ENCODE results near the gene ZNF175. TPM values are rescaled to one million over a fixed set of nuclear protein-coding genes. Genes with fewer than 3 reads are reported as not detected.
"Not testable (repeated sequence)": the region's sequence is repeated elsewhere in the genome, so short reads cannot be mapped to it uniquely, and the experiment has no call there.

ZNF175 gene
- total RNA-seq, 1 donor from 2014 or later, result 11.0 TPM

DNA sequence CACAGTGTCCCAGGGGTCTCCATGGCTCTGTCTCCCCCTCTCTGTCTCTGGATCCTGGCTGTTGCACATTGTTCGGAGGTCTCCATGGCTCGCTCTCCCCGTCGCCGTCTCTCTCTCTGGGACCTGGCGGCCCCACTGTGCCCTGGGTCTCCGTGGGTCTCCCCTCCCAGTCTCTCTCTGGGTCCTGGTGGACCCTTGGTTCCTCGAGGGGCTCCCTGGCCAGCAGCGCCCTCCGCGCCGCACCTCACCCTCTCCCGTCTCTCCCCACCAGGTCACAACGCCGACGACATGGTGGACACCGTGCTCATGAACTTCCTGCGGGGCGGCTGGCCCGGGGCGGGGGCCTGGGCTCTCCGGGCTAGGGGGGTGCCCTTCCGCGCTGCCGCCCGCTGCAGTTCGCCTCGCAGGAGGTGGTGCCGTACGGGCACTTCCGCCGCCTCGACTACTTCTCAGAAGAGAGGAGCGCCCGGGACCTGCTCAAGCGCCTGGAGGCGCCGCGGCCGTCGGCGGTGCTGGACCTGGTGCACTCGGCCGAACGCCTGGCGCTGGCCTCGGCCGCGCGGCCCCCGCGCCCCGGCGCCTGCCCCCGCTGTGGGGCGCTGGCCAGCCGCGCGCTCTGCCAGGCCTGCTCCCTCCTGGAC lies 30.0 kb downstream of the ZNF175 start:
- Mint-ChIP-seq H3K4me1 (ENCODE audit: low read depth) (no peaks in the 10 kb centered on the region), H3K27me3 (ENCODE audit: low read depth) (peaks cover 26% of the 10 kb centered on the region), H3K36me3 (ENCODE audit: low read depth) (no peaks in the 10 kb centered on the region), H3K9me3 (no peaks in the 10 kb centered on the region), H3K4me3 (ENCODE audit: low read depth) (no peak overlapping the region), H3K27ac (no peak overlapping the region)
- DNase-seq (ENCODE audit: low spot score), result no peak
- intact Hi-C loops (cut with micrococcal nuclease), result no loop called here

GRCh38 chr19:51602189-51602854 lies 31.2 kb downstream of the ZNF175 start:
- intact Hi-C loops (cut with micrococcal nuclease), result no loop called here
- H3K27ac Mint-ChIP-seq, result no peak overlapping the region

GRCh38 chr19:51607077-51607476 lies 36.0 kb downstream of the ZNF175 start:
- Mint-ChIP-seq H3K36me3 (ENCODE audit: low read depth) (no peaks in the 10 kb centered on the region), H3K4me3 (ENCODE audit: low read depth) (no peak overlapping the region), H3K9me3 (no peaks in the 10 kb centered on the region), H3K27me3 (ENCODE audit: low read depth) (peaks cover 9% of the 10 kb centered on the region), H3K27ac (no peak overlapping the region), H3K4me1 (ENCODE audit: low read depth) (peaks cover 20% of the 10 kb centered on the region)
- intact Hi-C loops (cut with micrococcal nuclease), result loop anchor here (2.0 to 5.0 kb wide), 2 partner anchors 35 to 60 kb away; partner anchors contain the start of gene ZNF175
- peak; percentile 32 for DNase-seq (ENCODE audit: low spot score)

More at GRCh38 chr19:51602189-51602854, 31.2 kb downstream of the ZNF175 start:
- H3K27me3 Mint-ChIP-seq (ENCODE audit: low read depth), result peaks cover 22% of the 10 kb centered on the region
- DNase-seq (ENCODE audit: low spot score), result no peak
- H3K9me3 Mint-ChIP-seq, result no peaks in the 10 kb centered on the region
- peaks cover 12% of the 10 kb centered on the region for H3K4me1 Mint-ChIP-seq (ENCODE audit: low read depth)
- no peaks in the 10 kb centered on the region for H3K36me3 Mint-ChIP-seq (ENCODE audit: low read depth)
- H3K4me3 Mint-ChIP-seq (ENCODE audit: low read depth), result no peak overlapping the region

GRCh38 chr19:51607920-51608562 lies 37.0 kb downstream of the ZNF175 start:
- Mint-ChIP-seq H3K4me1 (ENCODE audit: low read depth) (peaks cover 20% of the 10 kb centered on the region), H3K27me3 (ENCODE audit: low read depth) (peaks cover 3% of the 10 kb centered on the region), H3K27ac (no peak overlapping the region), H3K36me3 (ENCODE audit: low read depth) (no peaks in the 10 kb centered on the region), H3K4me3 (ENCODE audit: low read depth) (no peak overlapping the region), H3K9me3 (peaks cover 7% of the 10 kb centered on the region)
- DNase-seq (ENCODE audit: low spot score), result peak; percentile 65
- intact Hi-C loops (cut with micrococcal nuclease), result loop anchor here (2.0 to 5.0 kb wide), 2 partner anchors 36 to 61 kb away; partner anchors contain the start of gene ZNF175

- intact Hi-C loops (cut with micrococcal nuclease), result no loop called here
- H3K27me3 Mint-ChIP-seq (ENCODE audit: low read depth), result no peaks in the 10 kb centered on the region
- H3K27ac Mint-ChIP-seq, result no peak overlapping the region
- no peak overlapping the region for H3K4me3 Mint-ChIP-seq (ENCODE audit: low read depth)
- H3K4me1 Mint-ChIP-seq (ENCODE audit: low read depth), result peaks cover 20% of the 10 kb centered on the region
- DNase-seq (ENCODE audit: low spot score), result no peak
- H3K36me3 Mint-ChIP-seq (ENCODE audit: low read depth), result no peaks in the 10 kb centered on the region
- H3K9me3 Mint-ChIP-seq, result peaks cover 8% of the 10 kb centered on the region
These were observed 39.5 kb downstream of the ZNF175 start for GRCh38 chr19:51610576-51610975.

- intact Hi-C loops (cut with micrococcal nuclease), result no loop called here
- H3K36me3 Mint-ChIP-seq (ENCODE audit: low read depth), result no peaks in the 10 kb centered on the region
- no peaks in the 10 kb centered on the region for H3K4me1 Mint-ChIP-seq (ENCODE audit: low read depth)
- no peak for DNase-seq (ENCODE audit: low spot score)
- peaks cover 8% of the 10 kb centered on the region for H3K9me3 Mint-ChIP-seq
- no peak overlapping the region for H3K4me3 Mint-ChIP-seq (ENCODE audit: low read depth)
- H3K27ac Mint-ChIP-seq, result no peak overlapping the region
- H3K27me3 Mint-ChIP-seq (ENCODE audit: low read depth), result peaks cover 9% of the 10 kb centered on the region
These were observed 43.7 kb downstream of the ZNF175 start for GRCh38 chr19:51614789-51615188.

DNA sequence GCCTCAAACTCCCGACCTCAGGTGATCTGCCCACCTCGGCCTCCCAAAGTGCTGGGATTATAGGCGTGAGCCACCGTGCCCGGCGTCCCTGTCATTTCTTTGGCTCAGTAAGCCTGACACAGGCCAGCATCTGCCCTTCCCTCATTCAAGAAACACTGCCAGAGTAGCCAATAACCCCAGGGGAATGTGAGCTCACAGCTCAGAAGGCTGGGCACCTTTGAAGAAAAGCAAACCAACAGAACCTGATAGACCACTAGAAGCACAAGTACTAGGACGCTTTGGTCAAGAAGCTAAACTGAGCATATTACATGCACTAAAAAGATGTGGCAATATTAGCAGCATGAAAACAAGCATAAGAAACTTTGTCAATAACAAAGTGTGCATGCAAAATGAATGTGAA lies 44.9 kb downstream of the ZNF175 start:
- intact Hi-C loops (cut with micrococcal nuclease), result no loop called here
- Mint-ChIP-seq H3K4me3 (ENCODE audit: low read depth) (no peak overlapping the region), H3K27ac (no peak overlapping the region)

GRCh38 chr19:51621178-51621577 lies 50.1 kb downstream of the ZNF175 start:
- Mint-ChIP-seq H3K4me3 (ENCODE audit: low read depth) (no peak overlapping the region), H3K27me3 (ENCODE audit: low read depth) (peaks cover 16% of the 10 kb centered on the region), H3K9me3 (no peaks in the 10 kb centered on the region), H3K4me1 (ENCODE audit: low read depth) (peaks cover 6% of the 10 kb centered on the region), H3K27ac (no peak overlapping the region), H3K36me3 (ENCODE audit: low read depth) (no peaks in the 10 kb centered on the region)
- intact Hi-C loops (cut with micrococcal nuclease), result no loop called here
- no peak for DNase-seq (ENCODE audit: low spot score)

More for the DNA sequence above, 44.9 kb downstream of the ZNF175 start:
- no peak for DNase-seq (ENCODE audit: low spot score)
- Mint-ChIP-seq H3K4me1 (ENCODE audit: low read depth) (peaks cover 3% of the 10 kb centered on the region), H3K27me3 (ENCODE audit: low read depth) (peaks cover 16% of the 10 kb centered on the region), H3K9me3 (peaks cover 8% of the 10 kb centered on the region), H3K36me3 (ENCODE audit: low read depth) (no peaks in the 10 kb centered on the region)

DNA sequence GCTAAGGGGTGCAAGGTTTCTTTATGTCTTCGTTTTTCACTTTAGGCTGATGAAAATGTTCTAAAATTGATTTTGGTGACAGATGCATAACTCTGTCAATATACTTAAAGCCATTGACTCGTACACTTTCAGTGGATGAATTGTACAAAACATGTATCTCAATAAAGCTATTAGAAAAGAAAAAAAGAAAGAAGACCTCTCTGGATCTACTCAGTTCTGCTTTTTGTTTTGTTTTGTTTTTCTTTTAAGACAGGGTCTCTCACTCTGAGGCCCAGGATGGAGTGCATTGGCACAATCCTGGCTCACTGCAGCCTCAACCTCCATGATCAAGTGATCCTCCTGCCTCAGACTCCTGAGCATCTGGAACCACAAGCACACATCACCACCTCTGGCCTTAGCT lies 55.6 kb downstream of the ZNF175 start:
- no peaks in the 10 kb centered on the region for H3K36me3 Mint-ChIP-seq (ENCODE audit: low read depth)
- intact Hi-C loops (cut with micrococcal nuclease), result no loop called here
- H3K9me3 Mint-ChIP-seq, result no peaks in the 10 kb centered on the region
- no peak overlapping the region for H3K27ac Mint-ChIP-seq
- no peak overlapping the region for H3K4me3 Mint-ChIP-seq (ENCODE audit: low read depth)
- H3K4me1 Mint-ChIP-seq (ENCODE audit: low read depth), result no peaks in the 10 kb centered on the region
- DNase-seq (ENCODE audit: low spot score), result no peak
- H3K27me3 Mint-ChIP-seq (ENCODE audit: low read depth), result peaks cover 8% of the 10 kb centered on the region

DNA sequence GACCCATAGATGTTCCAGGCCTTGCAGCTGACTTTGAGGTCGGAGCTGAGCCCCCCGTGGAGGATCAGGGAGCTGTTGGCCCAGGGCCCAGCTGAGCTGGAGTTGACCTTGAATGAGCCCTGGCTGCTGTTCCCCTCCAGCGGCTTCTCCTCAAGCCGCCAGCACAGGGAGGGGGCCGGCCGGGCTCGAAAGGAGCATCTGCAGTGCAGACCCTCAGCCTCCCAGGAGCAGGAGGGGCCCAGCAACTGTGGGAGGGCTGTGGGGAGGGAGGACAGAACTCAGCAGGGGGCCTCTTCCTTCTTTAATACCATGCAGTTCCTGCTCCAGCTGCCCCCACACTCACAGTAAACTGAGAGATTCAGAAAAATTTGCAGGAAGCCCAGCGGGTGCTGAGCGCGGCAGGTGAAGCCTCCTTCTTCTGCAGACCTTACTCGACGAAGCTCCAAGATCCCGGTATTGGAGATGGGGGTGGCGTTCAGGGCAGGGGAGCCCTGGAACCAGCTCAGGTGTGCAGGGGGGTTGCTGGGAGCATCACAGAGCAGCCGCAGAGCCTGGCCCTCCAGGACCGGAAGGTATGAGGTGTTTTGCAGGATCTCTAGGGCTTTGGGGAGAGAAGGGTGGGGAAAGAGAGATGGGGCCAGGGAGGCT lies 56.5 kb downstream of the ZNF175 start:
- no peaks in the 10 kb centered on the region for H3K36me3 Mint-ChIP-seq (ENCODE audit: low read depth)
- peaks cover 11% of the 10 kb centered on the region for H3K27me3 Mint-ChIP-seq (ENCODE audit: low read depth)

GRCh38 chr19:51628153-51628939 lies 57.3 kb downstream of the ZNF175 start:
- H3K9me3 Mint-ChIP-seq, result no peaks in the 10 kb centered on the region

More for the DNA sequence above, 56.5 kb downstream of the ZNF175 start:
- no peak overlapping the region for H3K27ac Mint-ChIP-seq
- H3K9me3 Mint-ChIP-seq, result no peaks in the 10 kb centered on the region
- no peaks in the 10 kb centered on the region for H3K4me1 Mint-ChIP-seq (ENCODE audit: low read depth)
- intact Hi-C loops (cut with micrococcal nuclease), result no loop called here
- H3K4me3 Mint-ChIP-seq (ENCODE audit: low read depth), result no peak overlapping the region
- no peak for DNase-seq (ENCODE audit: low spot score)

GRCh38 chr19:51630315-51630714 lies 59.2 kb downstream of the ZNF175 start, which contains the start of gene SIGLEC5:
Gene SIGLEC5, minus strand, starts transcription at chr19:51630401. Its CDS starts 66 bp downstream, at chr19:51630335.
- H3K27ac Mint-ChIP-seq; H3K4me1 Mint-ChIP-seq (ENCODE audit: low read depth); H3K4me3 Mint-ChIP-seq (ENCODE audit: low read depth); H3K9me3 Mint-ChIP-seq; DNase-seq (ENCODE audit: low spot score); H3K36me3 Mint-ChIP-seq (ENCODE audit: low read depth): not testable (repeated sequence)
- intact Hi-C loops (cut with micrococcal nuclease), result loop anchor here (2.0 kb wide), 1 partner anchor 14 kb away; no protein-coding TSS in a partner anchor
- H3K27me3 Mint-ChIP-seq (ENCODE audit: low read depth), result peaks cover 11% of the 10 kb centered on the region

More at GRCh38 chr19:51628153-51628939, 57.3 kb downstream of the ZNF175 start:
- no peaks in the 10 kb centered on the region for H3K4me1 Mint-ChIP-seq (ENCODE audit: low read depth)
- no peak for DNase-seq (ENCODE audit: low spot score)
- H3K36me3 Mint-ChIP-seq (ENCODE audit: low read depth), result no peaks in the 10 kb centered on the region
- intact Hi-C loops (cut with micrococcal nuclease), result no loop called here
- H3K4me3 Mint-ChIP-seq (ENCODE audit: low read depth), result no peak overlapping the region
- peaks cover 11% of the 10 kb centered on the region for H3K27me3 Mint-ChIP-seq (ENCODE audit: low read depth)
- no peak overlapping the region for H3K27ac Mint-ChIP-seq

Measured in activated T-helper 2 cell treated with anti-CD3 and anti-CD28 coated beads, Interferon-gamma antibody, Interleukin-2, Interleukin-4, amounts not matched to agents 10 μg/mL and 5 μg/mL and 100 μg/mL, durations not matched to agents 14 hours and 24 hours and 36 hours (primary cell).